Kidney epithelial cell (primary cell): ENCODE data around the gene CAMK2B. TPM values are rescaled to one million over a fixed set of nuclear protein-coding genes. Genes with fewer than 3 reads are reported as not detected.

Experiments
- DNase-seq: peaks from one replicate; pipeline ENCODE4 v3.0.0-alpha.2; 2010; ENCODE audit warnings: low read depth
- H3K27me3 ChIP-seq: 2 replicates; pipeline ENCODE4 v1.6.0; 2011; ENCODE audit warnings: low read length; ENCODE audit not compliant: control insufficient read depth, insufficient read depth
- H3K36me3 ChIP-seq: 2 replicates; pipeline ENCODE4 v1.5.1; 2011; ENCODE audit warnings: low read length; ENCODE audit not compliant: control insufficient read depth, insufficient read depth
- H3K4me3 ChIP-seq: 2 replicates; pipeline ENCODE4 v1.5.1; 2011; ENCODE audit warnings: low read depth, mild to moderate bottlenecking, control low read depth, low read length
- total RNA-seq: library from RNA; depleted of rRNA; stranded (reverse); fragments of >200 nt; gene quantifications from 2 replicates; pipeline ENCODE4 v1.2.3, GENCODE V29; 2015
- TF ChIP-seq, protein P1 (sequence below): IDR thresholded peaks from 2 replicates; pipeline ENCODE4 v1.5.1; 2011; ENCODE audit warnings: mild to moderate bottlenecking, moderate library complexity, low read length, control low read depth, inconsistent platforms; ENCODE audit not compliant: insufficient read depth, poor library complexity, severe bottlenecking

CAMK2B gene
- total RNA-seq, 1 donor from 2014 or later = not detected

DNA sequence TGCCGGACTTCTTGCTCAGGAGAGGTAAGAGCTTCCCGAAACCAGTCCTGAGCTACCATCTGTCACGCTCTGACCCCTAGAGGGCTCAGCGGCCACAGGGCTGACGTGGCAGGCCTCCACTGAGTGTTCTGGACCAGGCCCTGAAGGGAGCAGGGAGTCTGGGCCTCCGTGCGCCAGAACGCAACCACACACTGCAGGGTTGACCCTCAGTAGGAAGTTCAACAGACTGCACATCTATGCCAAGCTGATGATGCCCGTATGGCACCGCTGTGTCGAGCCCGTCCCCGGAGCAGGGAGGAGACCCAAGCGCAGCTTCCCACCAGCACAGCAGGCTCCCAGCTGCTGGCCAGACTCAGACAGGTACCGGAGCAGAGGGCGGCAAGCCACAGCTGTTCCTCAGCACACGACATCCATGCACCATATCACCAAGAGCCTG is 39.2 kb downstream of the CAMK2B start:
- TF ChIP-seq, protein P1, sequence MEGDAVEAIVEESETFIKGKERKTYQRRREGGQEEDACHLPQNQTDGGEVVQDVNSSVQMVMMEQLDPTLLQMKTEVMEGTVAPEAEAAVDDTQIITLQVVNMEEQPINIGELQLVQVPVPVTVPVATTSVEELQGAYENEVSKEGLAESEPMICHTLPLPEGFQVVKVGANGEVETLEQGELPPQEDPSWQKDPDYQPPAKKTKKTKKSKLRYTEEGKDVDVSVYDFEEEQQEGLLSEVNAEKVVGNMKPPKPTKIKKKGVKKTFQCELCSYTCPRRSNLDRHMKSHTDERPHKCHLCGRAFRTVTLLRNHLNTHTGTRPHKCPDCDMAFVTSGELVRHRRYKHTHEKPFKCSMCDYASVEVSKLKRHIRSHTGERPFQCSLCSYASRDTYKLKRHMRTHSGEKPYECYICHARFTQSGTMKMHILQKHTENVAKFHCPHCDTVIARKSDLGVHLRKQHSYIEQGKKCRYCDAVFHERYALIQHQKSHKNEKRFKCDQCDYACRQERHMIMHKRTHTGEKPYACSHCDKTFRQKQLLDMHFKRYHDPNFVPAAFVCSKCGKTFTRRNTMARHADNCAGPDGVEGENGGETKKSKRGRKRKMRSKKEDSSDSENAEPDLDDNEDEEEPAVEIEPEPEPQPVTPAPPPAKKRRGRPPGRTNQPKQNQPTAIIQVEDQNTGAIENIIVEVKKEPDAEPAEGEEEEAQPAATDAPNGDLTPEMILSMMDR = no peak
- Histone ChIP-seq H3K36me3 (no peaks in the 10 kb centered on the region), H3K27me3 (peaks cover 10% of the 10 kb centered on the region), H3K4me3 (no peak overlapping the region)
- DNase-seq = no peak

DNA sequence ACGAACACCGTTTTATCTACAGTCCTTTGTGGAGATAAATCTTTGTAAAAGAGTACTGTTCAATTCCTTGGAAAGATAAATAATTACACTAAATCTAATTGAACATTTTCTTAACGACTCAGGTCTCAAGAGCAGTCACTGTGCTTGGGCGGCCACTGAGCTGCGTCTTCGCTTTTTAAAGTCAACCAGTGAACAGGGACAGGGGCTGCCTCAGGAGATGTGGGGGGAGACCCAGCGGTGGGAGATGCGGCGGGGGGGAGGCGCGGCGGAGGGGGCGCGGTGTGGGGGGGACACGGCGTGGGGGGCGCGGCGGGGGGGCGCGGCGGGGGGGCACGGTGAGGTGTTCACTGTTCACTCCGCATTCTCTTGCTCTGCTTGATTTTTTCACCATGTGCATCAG is 39.8 kb downstream of the CAMK2B start:
- Histone ChIP-seq H3K36me3 (no peaks in the 10 kb centered on the region), H3K4me3 (no peak overlapping the region), H3K27me3 (peaks cover 8% of the 10 kb centered on the region)
- DNase-seq = no peak
- TF ChIP-seq, protein P1 = no peak

DNA sequence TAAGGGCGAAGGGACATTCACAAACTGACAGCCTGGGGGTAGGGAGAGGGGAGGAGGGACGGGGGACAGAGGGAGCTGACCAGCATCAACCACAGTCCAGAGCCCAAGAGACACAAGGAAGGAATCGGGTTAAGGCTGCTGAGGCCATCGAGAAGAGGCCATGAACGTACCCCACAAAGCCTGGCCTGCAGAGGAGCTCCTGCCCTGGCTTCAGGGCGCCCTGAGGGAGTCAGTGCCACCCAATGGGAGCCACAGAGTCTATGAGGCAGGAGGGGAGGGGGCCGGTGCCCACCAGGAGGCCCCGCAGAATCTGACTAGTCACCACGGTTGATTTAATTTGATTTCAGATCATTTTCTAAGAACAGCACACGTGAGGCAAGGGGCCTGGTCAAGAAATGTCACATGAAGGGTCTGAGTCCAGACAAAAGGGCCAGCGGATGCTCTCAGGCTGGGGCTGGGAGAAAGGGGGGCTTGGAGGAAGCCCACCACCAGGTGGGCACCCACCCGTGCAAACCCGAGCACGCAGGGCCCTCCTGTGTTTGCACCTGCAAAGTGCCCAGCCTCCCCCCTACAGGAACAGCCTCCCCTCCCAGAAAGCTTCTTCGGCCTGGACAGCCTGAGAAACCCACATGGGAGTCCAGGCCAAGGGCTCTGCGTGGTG is 40.4 kb downstream of the CAMK2B start:
- Histone ChIP-seq H3K36me3 (no peaks in the 10 kb centered on the region), H3K27me3 (peaks cover 8% of the 10 kb centered on the region), H3K4me3 (no peak overlapping the region)
- no peak for DNase-seq
- TF ChIP-seq, protein P1 = no peak

DNA sequence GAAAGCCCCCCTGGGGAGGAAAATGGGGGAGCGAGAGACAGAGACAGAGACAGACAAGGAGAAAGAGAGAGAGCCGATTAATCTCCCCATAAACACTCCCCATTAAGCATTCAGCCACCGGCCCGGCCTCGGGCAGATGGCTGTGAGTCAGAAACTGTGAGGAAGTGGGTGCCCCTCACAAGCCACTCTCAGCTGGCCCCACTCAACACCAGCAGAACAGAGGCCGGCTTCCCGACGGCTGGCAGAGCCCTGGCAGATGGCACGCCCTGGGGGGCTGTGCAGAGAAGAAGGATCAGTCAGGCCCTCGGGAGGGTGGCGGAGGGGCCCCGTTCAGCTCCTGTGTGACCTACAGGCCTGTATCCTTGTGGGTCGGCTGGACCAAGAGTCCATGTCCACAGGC is 41.2 kb downstream of the CAMK2B start:
- H3K36me3 ChIP-seq = no peaks in the 10 kb centered on the region
- no peak for DNase-seq
- H3K4me3 ChIP-seq = no peak overlapping the region
- TF ChIP-seq, protein P1 = no peak
- no peaks in the 10 kb centered on the region for H3K27me3 ChIP-seq

DNA sequence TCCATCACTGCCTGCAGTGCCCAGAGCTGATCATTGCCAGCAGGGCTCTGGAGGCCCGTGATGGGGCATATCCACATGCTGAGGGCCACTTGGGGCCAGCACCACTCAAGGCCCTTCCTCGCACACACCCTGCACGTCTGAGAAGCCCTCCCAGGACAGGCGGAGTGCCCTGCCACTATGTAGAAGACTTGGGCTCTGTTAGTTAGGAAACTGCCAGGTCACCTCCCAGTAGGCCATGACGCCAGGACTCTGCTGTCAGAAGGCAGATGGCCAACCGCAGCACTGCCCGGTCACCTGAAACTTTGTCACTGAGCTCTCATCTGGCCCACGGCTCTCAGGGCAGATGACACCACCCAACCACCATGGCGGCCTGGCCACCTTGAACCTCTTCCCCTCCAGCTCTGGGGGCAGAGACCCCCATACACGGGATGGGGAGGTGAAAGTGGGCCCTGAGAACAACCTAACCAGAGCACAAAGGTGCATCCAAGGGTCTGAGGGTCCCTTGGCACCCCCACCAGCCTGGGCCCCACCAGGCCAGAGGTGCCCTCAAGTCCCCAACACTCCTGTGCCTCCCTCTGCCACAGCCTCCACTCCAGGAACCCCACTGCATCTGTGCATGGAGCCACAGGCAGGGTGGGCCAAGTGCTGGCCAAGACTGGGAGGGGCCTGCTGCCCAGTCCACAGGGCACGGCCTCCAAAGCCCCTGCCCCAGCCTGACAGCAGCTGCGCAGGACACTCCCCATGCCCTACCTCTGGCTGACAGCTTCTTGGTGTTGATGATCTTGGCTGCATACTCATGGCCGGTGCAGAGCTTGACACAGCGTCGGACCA is 41.8 kb downstream of the CAMK2B start:
- no peak overlapping the region for H3K4me3 ChIP-seq

More for the DNA sequence above, 41.8 kb downstream of the CAMK2B start:
- TF ChIP-seq, protein P1 = no peak
- no peak for DNase-seq
- H3K36me3 ChIP-seq = no peaks in the 10 kb centered on the region
- peaks cover under 1% of the 10 kb centered on the region for H3K27me3 ChIP-seq
